Neural progenitor cell (in vitro differentiated cells): ENCODE results near the gene ADAMTS6. TPM values are rescaled to one million over a fixed set of nuclear protein-coding genes. Genes with fewer than 3 reads are reported as not detected.
A peak's percentile ranks its signal among the peaks of the same experiment; 100 is the strongest.

Experiments used
- DNase-seq: peaks from one replicate; pipeline ENCODE4 v3.0.0-alpha.2; 2016; ENCODE audit warnings: low spot score
- H2AFZ ChIP-seq: fragments of 200-600 bp; sonication (generic); replicated peaks from 2 replicates; pipeline ENCODE4 v1.6.1; 2016; ENCODE audit warnings: antibody characterized with exemption
- H3F3A ChIP-seq: fragments of 200-600 bp; sonication (generic); 2 replicates; pipeline ENCODE4 v1.6.1; 2016; ENCODE audit warnings: antibody characterized with exemption, low read depth
- H3K27ac ChIP-seq: fragments of 200-600 bp; sonication (generic); 2 replicates; pipeline ENCODE4 v1.5.1; 2016; ENCODE audit warnings: mild to moderate bottlenecking
- H3K27me3 ChIP-seq: fragments of 200-600 bp; sonication (generic); 2 replicates; pipeline ENCODE4 v1.6.1; 2016; ENCODE audit warnings: mild to moderate bottlenecking, moderate library complexity
- H3K36me3 ChIP-seq: fragments of 200-600 bp; sonication (generic); 2 replicates; pipeline ENCODE4 v1.5.1; 2016
- H3K4me1 ChIP-seq: fragments of 200-600 bp; sonication (generic); 2 replicates; pipeline ENCODE4 v1.6.1; 2016; ENCODE audit warnings: mixed run types
- H3K4me2 ChIP-seq: fragments of 200-600 bp; sonication (generic); 2 replicates; pipeline ENCODE4 v1.6.1; 2016
- H3K4me3 ChIP-seq: fragments of 200-600 bp; sonication (generic); 2 replicates; pipeline ENCODE4 v1.5.1; 2016
- H3K79me2 ChIP-seq: fragments of 200-600 bp; sonication (generic); 2 replicates; pipeline ENCODE4 v1.6.1; 2016; ENCODE audit warnings: low read depth
- H3K9ac ChIP-seq: fragments of 200-600 bp; sonication (generic); 2 replicates; pipeline ENCODE4 v1.6.1; 2016
- H3K9me3 ChIP-seq: fragments of 200-600 bp; sonication (generic); 2 replicates; pipeline ENCODE4 v1.5.1; 2016; ENCODE audit warnings: low read depth
- H4K20me1 ChIP-seq: fragments of 200-600 bp; sonication (generic); 2 replicates; pipeline ENCODE4 v1.6.1; 2016; ENCODE audit warnings: low read depth
- H3K27ac Mint-ChIP-seq: 3 replicates; pipeline ENCODE4 v1.8.0; 2021; ENCODE audit warnings: mixed read lengths
- H3K27me3 Mint-ChIP-seq: 2 replicates; pipeline ENCODE4 v1.8.0; 2022; ENCODE audit warnings: low read depth, mild to moderate bottlenecking, inconsistent platforms, moderate library complexity, mixed read lengths; ENCODE audit not compliant: insufficient read depth
- H3K36me3 Mint-ChIP-seq: 3 replicates; pipeline ENCODE4 v1.8.0; 2021; ENCODE audit warnings: mixed read lengths
- H3K4me1 Mint-ChIP-seq: 3 replicates; pipeline ENCODE4 v1.8.0; 2021; ENCODE audit warnings: mixed read lengths
- H3K4me3 Mint-ChIP-seq: 3 replicates; pipeline ENCODE4 v1.8.0; 2021; ENCODE audit warnings: mild to moderate bottlenecking, moderate library complexity, mixed read lengths
- H3K9me3 Mint-ChIP-seq: 3 replicates; pipeline ENCODE4 v1.8.0; 2020; ENCODE audit warnings: mixed read lengths
- CTCF ChIP-seq: fragments of 200-600 bp; sonication (generic); IDR thresholded peaks from 2 replicates; pipeline ENCODE4 v1.5.1; 2017; ENCODE audit warnings: antibody characterized with exemption, mild to moderate bottlenecking
- EZH2 ChIP-seq: fragments of 200-600 bp; sonication (generic); IDR thresholded peaks from 2 replicates; pipeline ENCODE4 v1.6.1; 2017; ENCODE audit warnings: antibody characterized with exemption, mild to moderate bottlenecking, moderate library complexity
- small RNA-seq: library from RNA; depleted of rRNA; stranded (forward); fragments of <200 nt; gene quantifications from one replicate; pipeline ENCODE3, GENCODE V24; 2015
- total RNA-seq: library from RNA; depleted of rRNA; stranded (reverse); fragments of >200 nt; gene quantifications from 2 replicates; pipeline ENCODE4 v1.2.3, GENCODE V29; 2015; ENCODE audit warnings: low replicate concordance

The ADAMTS6 gene
- total RNA-seq, 1 donor from 2014 or later, result 14.3 TPM

GRCh38 chr5:65101632-65102100 is 380.1 kb downstream of the ADAMTS6 start:
- peaks cover 6% of the 10 kb centered on the region for H3K4me1 Mint-ChIP-seq
- Histone ChIP-seq H3K4me3 (no peak overlapping the region), H3K79me2 (no peaks in the 10 kb centered on the region), H3K27ac (no peak overlapping the region), H3K4me2 (no peak overlapping the region), H2AFZ (peak overlapping the region; percentile 95), H3K4me1 (no peaks in the 10 kb centered on the region), H3K36me3 (no peaks in the 10 kb centered on the region), H3F3A (no peaks in the 10 kb centered on the region), H4K20me1 (no peaks in the 10 kb centered on the region), H3K27me3 (no peaks in the 10 kb centered on the region), H3K9ac (no peak overlapping the region), H3K9me3 (no peaks in the 10 kb centered on the region)
- no peak for TF ChIP-seq EZH2
- DNase-seq, result no peak
- H3K27ac Mint-ChIP-seq, result no peak overlapping the region
- no peaks in the 10 kb centered on the region for H3K9me3 Mint-ChIP-seq
- H3K36me3 Mint-ChIP-seq, result no peaks in the 10 kb centered on the region
- peaks cover 2% of the 10 kb centered on the region for H3K27me3 Mint-ChIP-seq
- H3K4me3 Mint-ChIP-seq, result no peak overlapping the region

GRCh38 chr5:65100911-65101631 is 380.6 kb downstream of the ADAMTS6 start:
- no peaks in the 10 kb centered on the region for H3K9me3 ChIP-seq
- H3K9me3 Mint-ChIP-seq, result no peaks in the 10 kb centered on the region
- no peak overlapping the region for H3K4me3 ChIP-seq
- no peaks in the 10 kb centered on the region for H3K79me2 ChIP-seq
- TF ChIP-seq CTCF, result peak; percentile 71
- TF ChIP-seq EZH2, result no peak
- no peaks in the 10 kb centered on the region for H3K27me3 ChIP-seq
- H3K4me1 ChIP-seq, result no peaks in the 10 kb centered on the region
- no peak overlapping the region for H3K4me3 Mint-ChIP-seq
- DNase-seq, result peak; percentile 72
- peak overlapping the region; percentile 95 for H2AFZ ChIP-seq
- no peak overlapping the region for H3K4me2 ChIP-seq
- H3K4me1 Mint-ChIP-seq, result peaks cover 6% of the 10 kb centered on the region
- H3K36me3 Mint-ChIP-seq, result no peaks in the 10 kb centered on the region
- no peak overlapping the region for H3K27ac Mint-ChIP-seq
- H3K27ac ChIP-seq, result no peak overlapping the region
- no peaks in the 10 kb centered on the region for H3F3A ChIP-seq
- no peaks in the 10 kb centered on the region for H4K20me1 ChIP-seq
- no peak overlapping the region for H3K9ac ChIP-seq
- no peaks in the 10 kb centered on the region for H3K36me3 ChIP-seq
- H3K27me3 Mint-ChIP-seq, result no peaks in the 10 kb centered on the region

Small RNAs within 50 kb of the gene (small RNA-seq; reads per million reads assigned to genes)
- not detected for gene RF00019

Other genes with a start within 250 kb of the ADAMTS6 start
- gene CENPK, start 81.2 kb upstream of the ADAMTS6 start, total RNA-seq, result 73.7 and 134 TPM in 2 replicates
- 60.2 and 89.9 TPM in 2 replicates for gene PPWD1, start 81.4 kb upstream of the ADAMTS6 start, total RNA-seq
- 15.5 and 16.6 TPM in 2 replicates for gene TRIM23, start 142.4 kb upstream of the ADAMTS6 start, total RNA-seq
- 5.7 and 8.4 TPM in 2 replicates for gene SHLD3, start 143.1 kb upstream of the ADAMTS6 start, total RNA-seq
- 32.6 and 53.1 TPM in 2 replicates for gene TRAPPC13, start 143.1 kb upstream of the ADAMTS6 start, total RNA-seq
- gene SGTB, start 240.2 kb upstream of the ADAMTS6 start, total RNA-seq, result 5.5 and 6.8 TPM in 2 replicates
- 78.6 and 94.3 TPM in 2 replicates for gene NLN, start 240.3 kb upstream of the ADAMTS6 start, total RNA-seq